GM18873 (cell line): ENCODE data around the gene LCE4A.
"Not testable (repeated sequence)": the region's sequence is repeated elsewhere in the genome, so short reads cannot be mapped to it uniquely, and the experiment has no call there.

Experiments
- ATAC-seq: cut with Tn5 transposase; IDR thresholded peaks from one replicate; pipeline ENCODE4 v1.9.1; 2021; ENCODE audit warnings: mild to moderate bottlenecking, moderate library complexity, moderate number of reproducible peaks; ENCODE audit not compliant: unreplicated experiment, low FRiP score

The LCE4A gene

GRCh38 chr1:152707860-152708259 is at the start of gene LCE4A:
TSS of gene LCE4A (plus strand) at chr1:152708160. CDS start at chr1:152709076, 916 bp downstream.
- ATAC-seq = no peak

GRCh38 chr1:152658649-152659048 is 49.3 kb upstream of the LCE4A start:
- ATAC-seq = no peak

GRCh38 chr1:152663098-152663497 is 44.9 kb upstream of the LCE4A start, which contains the start of gene LCE2D:
TSS of gene LCE2D (plus strand) at chr1:152663380. CDS start at chr1:152664106, 726 bp downstream.
- ATAC-seq = no peak

GRCh38 chr1:152666171-152666570 is 41.8 kb upstream of the LCE4A start:
- not testable (repeated sequence) for ATAC-seq

GRCh38 chr1:152667648-152668047 is 40.3 kb upstream of the LCE4A start:
- no peak for ATAC-seq

- no peak for ATAC-seq
These were observed 34.9 kb upstream of the LCE4A start for GRCh38 chr1:152673016-152673415.

- not testable (repeated sequence) for ATAC-seq
These were observed 33.0 kb upstream of the LCE4A start, which contains the start of gene LCE2C for GRCh38 chr1:152674983-152675382. TSS of gene LCE2C (plus strand) at chr1:152675279. CDS start at chr1:152676016, 737 bp downstream.

- no peak for ATAC-seq
These were observed 28.5 kb upstream of the LCE4A start for GRCh38 chr1:152679459-152679858.

- ATAC-seq = no peak
These were observed 26.3 kb upstream of the LCE4A start for GRCh38 chr1:152681616-152682015.

- no peak for ATAC-seq
These were observed 24.1 kb upstream of the LCE4A start for GRCh38 chr1:152683846-152684245.

- ATAC-seq = not testable (repeated sequence)
These were observed 22.1 kb upstream of the LCE4A start, which contains the start of gene LCE2B for GRCh38 chr1:152685823-152686222. TSS of gene LCE2B (plus strand) at chr1:152686123. CDS start at chr1:152686844, 721 bp downstream.

GRCh38 chr1:152697701-152698600 is 10.0 kb upstream of the LCE4A start, which contains the start of gene LCE2A:
TSS of gene LCE2A (plus strand) at chr1:152698345. CDS start at chr1:152698902, 557 bp downstream.
- no peak for ATAC-seq

- no peak for ATAC-seq
These were observed 8.2 kb upstream of the LCE4A start for GRCh38 chr1:152699746-152700145.

GRCh38 chr1:152718238-152718637 is 10.3 kb downstream of the LCE4A start:
- ATAC-seq = no peak

GRCh38 chr1:152725261-152725660 is 17.3 kb downstream of the LCE4A start:
- no peak for ATAC-seq

- no peak for ATAC-seq
These were observed 21.0 kb downstream of the LCE4A start for GRCh38 chr1:152728986-152729385.

- ATAC-seq = no peak
These were observed 27.7 kb downstream of the LCE4A start for GRCh38 chr1:152735648-152736047.

GRCh38 chr1:152737997-152738396 is 30.0 kb downstream of the LCE4A start:
- no peak for ATAC-seq

- no peak for ATAC-seq
These were observed 31.9 kb downstream of the LCE4A start for GRCh38 chr1:152739841-152740240.

GRCh38 chr1:152741656-152742055 is 33.7 kb downstream of the LCE4A start:
- no peak for ATAC-seq

- ATAC-seq = no peak
These were observed 35.6 kb downstream of the LCE4A start for GRCh38 chr1:152743371-152744145.
